WI38 (cell line): Measurements from ENCODE around the gene DSEL.

Experiments used
- H3K4me3 ChIP-seq: 2 replicates; pipeline ENCODE4 v1.5.1; 2011; ENCODE audit warnings: low read depth, mild to moderate bottlenecking, control low read depth, low read length
- CTCF ChIP-seq: IDR thresholded peaks from 2 replicates; pipeline ENCODE4 v1.5.1; 2012; ENCODE audit warnings: low read depth, mild to moderate bottlenecking, control low read depth, low read length

DSEL gene

DNA sequence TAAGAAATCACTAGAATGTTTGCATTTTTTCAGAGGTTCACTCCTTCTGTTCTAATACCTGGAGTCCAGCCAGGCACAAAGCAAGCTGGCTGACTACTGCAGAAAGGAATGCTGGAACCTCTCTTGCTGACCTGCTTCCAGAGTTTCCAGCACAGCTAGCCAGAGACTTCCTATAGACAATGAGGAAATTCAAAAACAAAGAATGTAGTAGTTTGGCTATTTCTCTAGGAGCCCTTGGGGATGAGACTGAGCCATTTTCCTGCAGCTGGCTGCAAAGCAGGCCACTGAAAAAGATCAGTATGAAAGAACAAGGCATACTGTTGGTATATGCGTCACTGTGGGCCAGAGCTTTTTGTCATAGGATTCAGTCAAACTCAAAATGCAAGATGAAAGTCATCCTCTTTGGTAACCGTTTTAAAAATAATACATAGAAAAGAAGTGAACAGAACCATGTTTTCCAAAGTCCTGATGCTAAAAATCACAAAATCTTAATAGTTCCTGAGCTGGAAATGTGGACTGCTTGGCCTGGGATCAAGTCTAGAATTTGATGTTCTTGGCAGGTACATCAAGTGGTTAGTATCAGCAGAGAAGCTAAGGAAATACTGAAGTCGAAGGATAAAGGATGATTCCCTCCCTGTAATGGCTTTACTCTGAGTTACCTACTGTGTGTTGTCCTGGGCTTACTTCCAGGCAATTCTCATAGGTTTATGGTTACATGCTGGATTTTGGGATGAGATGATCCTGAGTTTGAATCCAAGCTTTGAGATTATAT, 9.0 kb upstream of the DSEL start:
- no peak overlapping the region for H3K4me3 ChIP-seq
- TF ChIP-seq CTCF = no peak

DNA sequence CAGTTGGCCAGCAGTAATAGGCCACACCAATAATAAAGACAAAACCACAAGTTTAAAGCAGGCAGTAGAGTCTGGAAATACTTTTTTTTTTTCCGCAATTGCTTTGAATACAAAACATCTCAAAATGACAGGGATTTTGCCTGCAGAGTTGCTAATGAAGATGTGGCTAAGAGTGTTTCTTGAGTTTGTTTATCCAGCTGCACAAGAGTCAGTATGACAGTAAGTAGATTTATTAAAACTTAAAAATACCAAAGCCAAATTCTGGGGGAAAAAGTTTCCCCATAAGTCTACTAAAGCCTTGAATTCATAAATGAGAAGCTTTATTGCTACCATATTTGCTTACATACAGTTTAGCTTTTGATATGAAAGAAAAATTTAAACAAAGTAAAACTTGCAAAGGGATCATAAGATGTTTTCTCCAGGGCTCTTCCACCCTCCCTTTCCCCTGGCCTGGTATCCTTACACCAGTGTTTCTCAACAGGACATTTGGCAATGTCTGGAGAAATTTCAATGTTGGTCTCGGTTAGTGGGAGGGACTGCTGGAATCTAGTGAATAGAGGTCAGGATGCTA, 3.9 kb upstream of the DSEL start:
- no peak overlapping the region for H3K4me3 ChIP-seq
- TF ChIP-seq CTCF = no peak

- TF ChIP-seq CTCF = no peak
- no peak overlapping the region for H3K4me3 ChIP-seq
These were observed 3.1 kb upstream of the DSEL start for GRCh38 chr18:67519592-67519991.

- TF ChIP-seq CTCF = no peak
- H3K4me3 ChIP-seq = no peak overlapping the region
These were observed 2.0 kb upstream of the DSEL start for GRCh38 chr18:67518566-67518965.

- H3K4me3 ChIP-seq = peak overlapping the region; percentile 67
- no peak for TF ChIP-seq CTCF
These were observed 885 bp upstream of the DSEL start for GRCh38 chr18:67517444-67517765.

DNA sequence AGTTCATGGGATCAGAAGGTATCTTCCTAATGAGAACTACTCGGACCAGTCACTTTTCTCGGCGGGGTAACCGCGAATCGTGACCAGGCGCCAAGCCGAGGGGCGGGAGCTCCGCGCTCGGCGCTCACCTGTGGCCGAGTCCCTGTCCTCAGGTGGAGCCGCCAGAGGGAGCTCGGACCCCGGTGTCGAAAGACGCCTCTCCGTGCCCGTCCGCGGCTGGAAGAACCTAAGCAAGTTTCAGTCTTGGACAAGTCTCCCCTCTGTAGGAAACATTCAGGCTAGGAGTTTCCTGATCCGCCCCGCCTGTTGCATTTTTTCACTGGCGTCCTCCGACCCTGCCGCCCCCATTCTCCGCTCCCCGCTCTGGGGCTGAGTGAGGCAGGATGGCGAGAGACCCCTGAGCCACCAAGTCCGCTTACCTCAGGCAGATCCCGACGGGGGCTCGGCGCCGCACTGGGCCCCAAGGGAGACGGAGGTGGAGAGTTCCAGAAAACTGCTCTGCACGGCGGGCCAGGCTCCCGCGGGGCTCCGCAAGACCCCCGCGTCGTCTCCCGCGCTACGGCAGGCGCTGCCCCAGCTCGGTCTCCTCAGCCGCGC, 480 bp downstream of the DSEL start:
- peak overlapping the region; percentile 94 for H3K4me3 ChIP-seq
- peak; percentile 61 for TF ChIP-seq CTCF

- TF ChIP-seq CTCF = no peak
- H3K4me3 ChIP-seq = peak overlapping the region; percentile 94
These were observed 1.5 kb downstream of the DSEL start for GRCh38 chr18:67514901-67515540.
